Smooth muscle cell (in vitro differentiated cells): ENCODE results near the gene ZNF862. TPM values are rescaled to one million over a fixed set of nuclear protein-coding genes. Genes with fewer than 3 reads are reported as not detected.

Experiments
- DNase-seq: peaks from one replicate; lab custom pipeline; 2025; ENCODE audit not compliant: unreplicated experiment; lab: John Stamatoyannopoulos, UW
- H2AFZ ChIP-seq: fragments of 200-600 bp; sonication (generic); 2 replicates; pipeline ENCODE4 v1.6.0; 2016; ENCODE audit warnings: antibody characterized with exemption, low read depth, mild to moderate bottlenecking
- H3F3A ChIP-seq: fragments of 200-600 bp; sonication (generic); 2 replicates; pipeline ENCODE4 v1.6.0; 2017; ENCODE audit warnings: antibody characterized with exemption, low read depth
- H3K27ac ChIP-seq: fragments of 200-600 bp; sonication (generic); 2 replicates; pipeline ENCODE4 v1.5.1; 2016; ENCODE audit warnings: low read depth, mild to moderate bottlenecking
- H3K27me3 ChIP-seq: fragments of 200-600 bp; sonication (generic); 2 replicates; pipeline ENCODE4 v1.6.1; 2016; ENCODE audit warnings: low read depth, mild to moderate bottlenecking
- H3K36me3 ChIP-seq: fragments of 200-600 bp; sonication (generic); 2 replicates; pipeline ENCODE4 v1.5.1; 2016; ENCODE audit warnings: low read depth
- H3K4me1 ChIP-seq: fragments of 200-600 bp; sonication (generic); 2 replicates; pipeline ENCODE4 v1.5.1; 2016; ENCODE audit warnings: low read depth
- H3K4me2 ChIP-seq: fragments of 200-600 bp; sonication (generic); 2 replicates; pipeline ENCODE4 v1.6.0; 2016; ENCODE audit warnings: mild to moderate bottlenecking
- H3K4me3 ChIP-seq: fragments of 200-600 bp; sonication (generic); 2 replicates; pipeline ENCODE4 v1.5.1; 2016; ENCODE audit warnings: mild to moderate bottlenecking
- H3K79me2 ChIP-seq: fragments of 200-600 bp; sonication (generic); 2 replicates; pipeline ENCODE4 v1.6.0; 2016; ENCODE audit warnings: low read depth, mild to moderate bottlenecking
- H3K9ac ChIP-seq: fragments of 200-600 bp; sonication (generic); 2 replicates; pipeline ENCODE4 v1.6.0; 2016; ENCODE audit warnings: low read depth
- H3K9me3 ChIP-seq: fragments of 200-600 bp; sonication (generic); replicated peaks from 2 replicates; pipeline ENCODE4 v1.5.1; 2016; ENCODE audit warnings: low read depth
- H4K20me1 ChIP-seq: fragments of 200-600 bp; sonication (generic); 2 replicates; pipeline ENCODE4 v1.6.0; 2016; ENCODE audit warnings: low read depth
- CTCF ChIP-seq: fragments of 200-600 bp; sonication (generic); IDR thresholded peaks from 2 replicates; pipeline ENCODE4 v1.5.1; 2017; ENCODE audit warnings: borderline replicate concordance, mild to moderate bottlenecking, antibody characterized with exemption; ENCODE audit not compliant: insufficient read depth, poor library complexity, severe bottlenecking
- WGBS: methylation state at CpG from one replicate; pipeline ENCODE4 v1.1.7; 2016; ENCODE audit warnings: low lambda C conversion rate; 5-methylcytosine and 5-hydroxymethylcytosine counted together
- polyA plus RNA-seq: library from polyadenylated mRNA; unstranded; fragments of >200 nt; fragmentation: Nextera tagmentation; extraction: Ambion mirVana; gene quantifications from 2 replicates; pipeline ENCODE4 v1.2.1, GENCODE V29; 2016
- total RNA-seq: library from RNA; depleted of rRNA; stranded (reverse); fragments of >200 nt; gene quantifications from 2 replicates; pipeline ENCODE4 v1.2.3, GENCODE V29; 2014

ZNF862 gene
- total and polyA plus RNA-seq, 2 experiments from 2014 or later: 5.4 to 10.2 TPM

- Histone ChIP-seq H3K9me3 (no peaks in the 10 kb centered on the region), H3K36me3 (no peaks in the 10 kb centered on the region), H3F3A (no peaks in the 10 kb centered on the region), H3K79me2 (no peaks in the 10 kb centered on the region), H3K4me2 (no peak overlapping the region), H4K20me1 (no peaks in the 10 kb centered on the region), H3K27ac (no peak overlapping the region), H2AFZ (no peak overlapping the region), H3K4me1 (peaks cover 16% of the 10 kb centered on the region), H3K9ac (no peak overlapping the region), H3K4me3 (no peak overlapping the region), H3K27me3 (no peaks in the 10 kb centered on the region)
- no peak for TF ChIP-seq CTCF
- DNase-seq: no peak
- 86% methylated on average over 9 of the region's 9 CpGs for WGBS
Measured at GRCh38 chr7:149851449-149851848, 13.3 kb downstream of the ZNF862 start.

GRCh38 chr7:149853157-149853556 lies 15.0 kb downstream of the ZNF862 start:
- Histone ChIP-seq H2AFZ (no peak overlapping the region), H3K4me3 (no peak overlapping the region), H4K20me1 (no peaks in the 10 kb centered on the region), H3F3A (no peaks in the 10 kb centered on the region), H3K9ac (no peak overlapping the region), H3K9me3 (no peaks in the 10 kb centered on the region), H3K4me2 (no peak overlapping the region), H3K27ac (no peak overlapping the region), H3K27me3 (no peaks in the 10 kb centered on the region), H3K79me2 (no peaks in the 10 kb centered on the region), H3K4me1 (peaks cover 16% of the 10 kb centered on the region), H3K36me3 (no peaks in the 10 kb centered on the region)
- TF ChIP-seq CTCF: no peak
- DNase-seq: no peak
- 97% methylated on average over 9 of the region's 9 CpGs for whole genome bisulfite sequencing

- no peak for TF ChIP-seq CTCF
- Histone ChIP-seq H4K20me1 (no peaks in the 10 kb centered on the region), H3K27me3 (no peaks in the 10 kb centered on the region), H3K27ac (no peak overlapping the region), H3K4me2 (peak overlapping the region; percentile 39), H3K79me2 (no peaks in the 10 kb centered on the region), H3K9me3 (no peaks in the 10 kb centered on the region), H3K4me3 (no peak overlapping the region), H2AFZ (no peak overlapping the region), H3K4me1 (peaks cover 16% of the 10 kb centered on the region), H3K9ac (no peak overlapping the region), H3F3A (no peaks in the 10 kb centered on the region), H3K36me3 (no peaks in the 10 kb centered on the region)
- DNase-seq: no peak
- 26% methylated on average over 13 of the region's 13 CpGs for WGBS
Measured at GRCh38 chr7:149854611-149855360, 16.6 kb downstream of the ZNF862 start.
